ENCODE data around the gene VPS35L. TPM values are rescaled to one million over a fixed set of nuclear protein-coding genes. Genes with fewer than 3 reads are reported as not detected.
"Not testable (repeated sequence)": the region's sequence is repeated elsewhere in the genome, so short reads cannot be mapped to it uniquely, and the experiment has no call there.

VPS35L gene
- total RNA-seq, 1 donor from 2014 or later: 61.4 TPM

- ATAC-seq (no peak), DNase-seq (ENCODE audit: low spot score) (no peak)
- intact Hi-C loops (cut with DNase I): no loop called here
Observed at GRCh38 chr16:19616241-19616640, 60.7 kb downstream of the VPS35L start.

GRCh38 chr16:19618876-19619275 is 63.4 kb downstream of the VPS35L start:
- DNase-seq (ENCODE audit: low spot score) (no peak), ATAC-seq (no peak)
- intact Hi-C loops (cut with DNase I): no loop called here

GRCh38 chr16:19621445-19621844 is 65.9 kb downstream of the VPS35L start:
- intact Hi-C loops (cut with DNase I): no loop called here
- DNase-seq (ENCODE audit: low spot score): no peak
- ATAC-seq: no peak

GRCh38 chr16:19625039-19625438 is 69.5 kb downstream of the VPS35L start:
- no peak for DNase-seq (ENCODE audit: low spot score)
- no peak for ATAC-seq
- intact Hi-C loops (cut with DNase I): no loop called here

GRCh38 chr16:19636436-19637267 is 81.1 kb downstream of the VPS35L start:
- ATAC-seq: peak; percentile 76
- DNase-seq (ENCODE audit: low spot score): no peak
- intact Hi-C loops (cut with DNase I): no loop called here

- ATAC-seq (no peak), DNase-seq (ENCODE audit: low spot score) (no peak)
- intact Hi-C loops (cut with DNase I): no loop called here
Observed at GRCh38 chr16:19639986-19640421, 84.5 kb downstream of the VPS35L start.

- DNase-seq (ENCODE audit: low spot score) (no peak), ATAC-seq (no peak)
- intact Hi-C loops (cut with DNase I): no loop called here
Observed at GRCh38 chr16:19642501-19642900, 87.0 kb downstream of the VPS35L start.

GRCh38 chr16:19644877-19645276 is 89.4 kb downstream of the VPS35L start:
- ATAC-seq (peak; percentile 91), DNase-seq (ENCODE audit: low spot score) (peak; percentile 80)
- intact Hi-C loops (cut with DNase I): no loop called here

- peak; percentile 95 for ATAC-seq
- intact Hi-C loops (cut with DNase I): no loop called here
- peak; percentile 89 for DNase-seq (ENCODE audit: low spot score)
Observed at GRCh38 chr16:19645557-19645981, 90.1 kb downstream of the VPS35L start.

GRCh38 chr16:19649980-19650379 is 94.5 kb downstream of the VPS35L start:
- DNase-seq (ENCODE audit: low spot score): no peak
- intact Hi-C loops (cut with DNase I): no loop called here
- no peak for ATAC-seq

- peak; percentile 49 for ATAC-seq
- intact Hi-C loops (cut with DNase I): no loop called here
- no peak for DNase-seq (ENCODE audit: low spot score)
Observed at GRCh38 chr16:19654147-19654546, 98.6 kb downstream of the VPS35L start.

- intact Hi-C loops (cut with DNase I): no loop called here
- DNase-seq (ENCODE audit: low spot score) (no peak), ATAC-seq (peak; percentile 36)
Observed at GRCh38 chr16:19655242-19655777, 99.8 kb downstream of the VPS35L start.

GRCh38 chr16:19657831-19658230 is 102.3 kb downstream of the VPS35L start:
- no peak for DNase-seq (ENCODE audit: low spot score)
- intact Hi-C loops (cut with DNase I): no loop called here
- no peak for ATAC-seq

GRCh38 chr16:19659554-19659953 is 104.1 kb downstream of the VPS35L start:
- intact Hi-C loops (cut with DNase I): no loop called here
- DNase-seq (ENCODE audit: low spot score) (no peak), ATAC-seq (no peak)

- DNase-seq (ENCODE audit: low spot score): no peak
Observed at GRCh38 chr16:19660432-19660831, 104.9 kb downstream of the VPS35L start.

GRCh38 chr16:19662351-19662750 is 106.8 kb downstream of the VPS35L start:
- ATAC-seq (no peak), DNase-seq (ENCODE audit: low spot score) (no peak)
- intact Hi-C loops (cut with DNase I): no loop called here

More at GRCh38 chr16:19660432-19660831, 104.9 kb downstream of the VPS35L start:
- ATAC-seq: no peak
- intact Hi-C loops (cut with DNase I): no loop called here

- ATAC-seq (no peak), DNase-seq (ENCODE audit: low spot score) (peak; percentile 13)
- intact Hi-C loops (cut with DNase I): no loop called here
Observed at GRCh38 chr16:19664166-19664565, 108.7 kb downstream of the VPS35L start.

- DNase-seq (ENCODE audit: low spot score); ATAC-seq; intact Hi-C loops (cut with DNase I): not testable (repeated sequence)
Observed at GRCh38 chr16:19665313-19665712, 109.8 kb downstream of the VPS35L start.

- intact Hi-C loops (cut with DNase I): no loop called here
- no peak for DNase-seq (ENCODE audit: low spot score)
- ATAC-seq: peak; percentile 80
Observed at GRCh38 chr16:19666477-19666876, 111.0 kb downstream of the VPS35L start.

- DNase-seq (ENCODE audit: low spot score): no peak
Observed at GRCh38 chr16:19672378-19672777, 116.9 kb downstream of the VPS35L start.

GRCh38 chr16:19674485-19674884 is 119.0 kb downstream of the VPS35L start:
- intact Hi-C loops (cut with DNase I): no loop called here
- DNase-seq (ENCODE audit: low spot score): no peak
- no peak for ATAC-seq

More at GRCh38 chr16:19672378-19672777, 116.9 kb downstream of the VPS35L start:
- ATAC-seq: no peak
- intact Hi-C loops (cut with DNase I): no loop called here
